Measurements from ENCODE around the gene NAV2.

NAV2 gene

GRCh38 chr11:20102397-20102796 lies 389.8 kb downstream of the NAV2 start:
- H3K79me2 ChIP-seq (ENCODE audit: insufficient read depth, low read length), result no peaks in the 10 kb centered on the region
- H4K20me1 ChIP-seq (ENCODE audit: insufficient read depth, low read length), result no peaks in the 10 kb centered on the region
- H2AFZ ChIP-seq (ENCODE audit: low read depth, low read length), result no peak overlapping the region
- no peaks in the 10 kb centered on the region for H3K27me3 ChIP-seq (ENCODE audit: insufficient read depth, low read length, poor library complexity)
- H3K9me3 ChIP-seq (ENCODE audit: insufficient read depth, low read length, severe bottlenecking), result no peaks in the 10 kb centered on the region
- TF ChIP-seq CTCF (IDR thresholded peaks at IDR 0.05; ENCODE audit: borderline replicate concordance, extremely low read depth, low read length, poor library complexity, severe bottlenecking) (no peak), EZH2 (IDR thresholded peaks at IDR 0.05; ENCODE audit: borderline replicate concordance, low read depth, low read length, severe bottlenecking) (no peak)
- no peak overlapping the region for H3K27ac ChIP-seq (ENCODE audit: low read length)
- H3K4me1 ChIP-seq (ENCODE audit: insufficient read depth, low read length), result no peaks in the 10 kb centered on the region
- no peak for DNase-seq
- H3K36me3 ChIP-seq (ENCODE audit: insufficient read depth, low read length), result no peaks in the 10 kb centered on the region
- no peak for ATAC-seq (ENCODE audit: insufficient read depth, low read depth)
- no peak overlapping the region for H3K4me2 ChIP-seq (ENCODE audit: insufficient read depth, low read length)
- H3K4me3 ChIP-seq (ENCODE audit: low read depth in 1 of 2, low read length in 2 of 2), result no peak overlapping the region
- H3K9ac ChIP-seq (ENCODE audit: low read depth, low read length), result no peak overlapping the region

- Histone ChIP-seq H3K4me2 (ENCODE audit: insufficient read depth, low read length) (no peak overlapping the region), H4K20me1 (ENCODE audit: insufficient read depth, low read length) (no peaks in the 10 kb centered on the region), H3K36me3 (ENCODE audit: insufficient read depth, low read length) (no peaks in the 10 kb centered on the region), H2AFZ (ENCODE audit: low read depth, low read length) (no peak overlapping the region), H3K9ac (ENCODE audit: low read depth, low read length) (no peak overlapping the region), H3K4me1 (ENCODE audit: insufficient read depth, low read length) (no peaks in the 10 kb centered on the region), H3K4me3 (ENCODE audit: low read depth in 1 of 2, low read length in 2 of 2) (no peak overlapping the region), H3K27me3 (ENCODE audit: insufficient read depth, low read length, poor library complexity) (no peaks in the 10 kb centered on the region), H3K79me2 (ENCODE audit: insufficient read depth, low read length) (no peaks in the 10 kb centered on the region), H3K27ac (ENCODE audit: low read length) (no peak overlapping the region), H3K9me3 (ENCODE audit: insufficient read depth, low read length, severe bottlenecking) (no peaks in the 10 kb centered on the region)
- DNase-seq, result no peak
- ATAC-seq (ENCODE audit: insufficient read depth, low read depth), result no peak
- TF ChIP-seq CTCF (IDR thresholded peaks at IDR 0.05; ENCODE audit: borderline replicate concordance, extremely low read depth, low read length, poor library complexity, severe bottlenecking), result no peak
- TF ChIP-seq EZH2 (IDR thresholded peaks at IDR 0.05; ENCODE audit: borderline replicate concordance, low read depth, low read length, severe bottlenecking), result no peak
Measured at GRCh38 chr11:20103281-20103680, 390.6 kb downstream of the NAV2 start.

- no peaks in the 10 kb centered on the region for H3K9me3 ChIP-seq (ENCODE audit: insufficient read depth, low read length, severe bottlenecking)
- no peak for DNase-seq
- no peaks in the 10 kb centered on the region for H3K27me3 ChIP-seq (ENCODE audit: insufficient read depth, low read length, poor library complexity)
- no peak overlapping the region for H3K4me2 ChIP-seq (ENCODE audit: insufficient read depth, low read length)
- H3K27ac ChIP-seq (ENCODE audit: low read length), result no peak overlapping the region
- no peak overlapping the region for H3K9ac ChIP-seq (ENCODE audit: low read depth, low read length)
- TF ChIP-seq EZH2 (IDR thresholded peaks at IDR 0.05; ENCODE audit: borderline replicate concordance, low read depth, low read length, severe bottlenecking), result no peak
- no peak for TF ChIP-seq CTCF (IDR thresholded peaks at IDR 0.05; ENCODE audit: borderline replicate concordance, extremely low read depth, low read length, poor library complexity, severe bottlenecking)
- no peaks in the 10 kb centered on the region for H3K79me2 ChIP-seq (ENCODE audit: insufficient read depth, low read length)
- no peaks in the 10 kb centered on the region for H4K20me1 ChIP-seq (ENCODE audit: insufficient read depth, low read length)
- H3K4me1 ChIP-seq (ENCODE audit: insufficient read depth, low read length), result no peaks in the 10 kb centered on the region
- H2AFZ ChIP-seq (ENCODE audit: low read depth, low read length), result no peak overlapping the region
- no peaks in the 10 kb centered on the region for H3K36me3 ChIP-seq (ENCODE audit: insufficient read depth, low read length)
- no peak overlapping the region for H3K4me3 ChIP-seq (ENCODE audit: low read depth in 1 of 2, low read length in 2 of 2)
- ATAC-seq (ENCODE audit: insufficient read depth, low read depth), result no peak
Measured at GRCh38 chr11:20105427-20105826, 392.8 kb downstream of the NAV2 start.

Measured in DND-41 (cell line).